Mononuclear cell (primary cell): Measurements from ENCODE around the gene LTF. TPM values are rescaled to one million over a fixed set of nuclear protein-coding genes. Genes with fewer than 3 reads are reported as not detected.
"Not testable (repeated sequence)": the region's sequence is repeated elsewhere in the genome, so short reads cannot be mapped to it uniquely, and the experiment has no call there.

Experiments used
- H3K27me3 ChIP-seq: 2 replicates; pipeline ENCODE4 v1.6.0; 2011; ENCODE audit warnings: low read length, control low read depth; ENCODE audit not compliant: insufficient read depth
- H3K4me1 ChIP-seq: 2 replicates; pipeline ENCODE4 v1.5.1; 2011; ENCODE audit warnings: mild to moderate bottlenecking, low read length, control low read depth; ENCODE audit not compliant: insufficient read depth
- H3K4me3 ChIP-seq: 2 replicates; pipeline ENCODE4 v1.5.1; 2011; ENCODE audit warnings: mild to moderate bottlenecking, low read length, moderate library complexity
- H3K9me3 ChIP-seq: 2 replicates; pipeline ENCODE4 v1.5.1; 2011; ENCODE audit warnings: low read depth, mild to moderate bottlenecking, control low read depth, low read length
- total RNA-seq: library from RNA; depleted of rRNA; stranded (reverse); fragments of >200 nt; gene quantifications from one replicate; pipeline ENCODE4 v1.2.3, GENCODE V29; 2012

LTF gene
- total RNA-seq, 1 donor = 0.52 TPM

GRCh38 chr3:46393554-46394434 lies 70.9 kb downstream of the LTF start:
- Histone ChIP-seq H3K27me3 (no peaks in the 10 kb centered on the region), H3K4me1 (peaks cover 34% of the 10 kb centered on the region), H3K4me3 (no peak overlapping the region), H3K9me3 (no peaks in the 10 kb centered on the region)

GRCh38 chr3:46393011-46393410 lies 71.7 kb downstream of the LTF start:
- Histone ChIP-seq H3K9me3 (no peaks in the 10 kb centered on the region), H3K4me1 (peaks cover 34% of the 10 kb centered on the region), H3K4me3 (no peak overlapping the region), H3K27me3 (no peaks in the 10 kb centered on the region)

- not testable (repeated sequence) for H3K9me3 ChIP-seq, H3K4me3 ChIP-seq, H3K27me3 ChIP-seq
- H3K4me1 ChIP-seq = peaks cover 30% of the 10 kb centered on the region
Measured at GRCh38 chr3:46391526-46391925, 73.2 kb downstream of the LTF start.

- H3K9me3 ChIP-seq = no peaks in the 10 kb centered on the region
- no peak overlapping the region for H3K4me3 ChIP-seq
- H3K27me3 ChIP-seq = no peaks in the 10 kb centered on the region
- peaks cover 28% of the 10 kb centered on the region for H3K4me1 ChIP-seq
Measured at GRCh38 chr3:46389306-46389705, 75.4 kb downstream of the LTF start.

- peaks cover 30% of the 10 kb centered on the region for H3K4me1 ChIP-seq
- not testable (repeated sequence) for H3K9me3 ChIP-seq, H3K27me3 ChIP-seq, H3K4me3 ChIP-seq
Measured at GRCh38 chr3:46388847-46389246, 75.9 kb downstream of the LTF start.

GRCh38 chr3:46386205-46386604 lies 78.5 kb downstream of the LTF start:
- Histone ChIP-seq H3K4me1 (peaks cover 32% of the 10 kb centered on the region), H3K9me3 (no peaks in the 10 kb centered on the region), H3K27me3 (no peaks in the 10 kb centered on the region), H3K4me3 (no peak overlapping the region)

Other genes starting within 250 kb of the LTF start
- gene CCR3, start 222.4 kb downstream of the LTF start, total RNA-seq = 0.52 TPM
- 6.9 TPM for gene CCR2, start 110.8 kb downstream of the LTF start, total RNA-seq
- gene CCR5, start 94.0 kb downstream of the LTF start, total RNA-seq = 5.4 TPM
- 91.9 TPM for gene CCRL2, start 57.6 kb downstream of the LTF start, total RNA-seq
- gene RTP3, start 33.1 kb upstream of the LTF start, total RNA-seq = 0.10 TPM
- gene LRRC2, start 101.4 kb upstream of the LTF start, total RNA-seq = 0.10 TPM
- gene FAM240A, start 147.6 kb upstream of the LTF start, total RNA-seq = not detected
- gene ALS2CL, start 228.8 kb upstream of the LTF start, total RNA-seq = 5.4 TPM
- gene TMIE, start 236.5 kb upstream of the LTF start, total RNA-seq = 0.31 TPM